ENCODE data around the gene PPEF1. TPM values are rescaled to one million over a fixed set of nuclear protein-coding genes. Genes with fewer than 3 reads are reported as not detected.

Gene PPEF1
- total and polyA plus RNA-seq, 2 of the 8 experiments (the other 6 are each of a cell fraction or from before 2014, with no cell fraction given): 0.08 to 0.30 TPM

DNA sequence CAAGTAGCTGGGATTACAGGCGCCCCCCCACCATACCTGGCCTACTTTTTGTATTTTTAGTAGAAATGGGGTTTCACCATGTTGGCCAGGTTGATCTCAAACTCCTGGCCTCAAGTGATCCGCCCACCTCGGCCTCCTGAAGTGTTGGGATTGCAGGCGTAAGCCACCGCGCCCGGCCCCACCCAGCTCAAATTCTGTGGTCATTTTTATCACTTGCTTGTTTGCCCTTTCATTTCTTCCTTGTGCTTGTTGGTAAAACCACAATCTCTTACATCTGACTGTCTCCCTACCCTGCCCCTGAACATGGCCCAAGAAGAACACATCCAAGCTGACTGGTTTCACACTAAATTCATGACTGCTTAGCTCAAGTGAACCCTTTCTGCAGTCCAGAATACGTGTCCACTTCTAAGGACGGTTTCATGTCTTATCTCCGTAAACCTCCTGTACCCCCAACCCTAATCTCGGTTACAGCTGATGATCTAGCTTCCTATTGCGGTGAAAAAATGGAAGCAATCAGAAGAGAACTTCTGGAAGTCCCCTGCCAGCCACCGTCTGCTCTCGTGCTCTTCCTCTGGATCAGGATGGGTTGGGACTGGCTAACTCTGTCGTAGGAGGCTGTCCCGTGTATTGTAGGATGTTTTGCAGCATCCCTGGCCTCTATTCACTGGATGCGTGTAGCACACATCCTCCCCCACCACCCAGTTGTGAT is 30.1 kb upstream of the PPEF1 start:
- no peak for TF ChIP-seq PHF8 (conservative IDR thresholded peaks at IDR 0.05; ENCODE audit: low read depth, low read length)
- no peak for TF ChIP-seq BACH1 (IDR thresholded peaks at IDR 0.05; ENCODE audit: low read length)
- no peak for TF ChIP-seq GTF2F1 (IDR thresholded peaks at IDR 0.05; ENCODE audit: borderline replicate concordance, low read depth, low read length)
- TF ChIP-seq CHD2 (IDR thresholded peaks at IDR 0.05; ENCODE audit: low read length): no peak
- TF ChIP-seq SRF (IDR thresholded peaks at IDR 0.05; ENCODE audit: low read depth, low read length): no peak
- no peak for TF ChIP-seq CHD1 (IDR thresholded peaks at IDR 0.05; ENCODE audit: low read depth, low read length)
- TF ChIP-seq SUZ12 (IDR thresholded peaks at IDR 0.05; ENCODE audit: low read length): no peak
- TF ChIP-seq NRF1 (IDR thresholded peaks at IDR 0.05; ENCODE audit: low read depth, low read length): no peak
- no peak for TF ChIP-seq CREB1 (IDR thresholded peaks at IDR 0.05)
- TF ChIP-seq RBBP5 (IDR thresholded peaks at IDR 0.05; ENCODE audit: borderline replicate concordance, low read depth, low read length): no peak
- no peak for TF ChIP-seq CBX5 (IDR thresholded peaks at IDR 0.05; ENCODE audit: low read depth, low read length)
- no peak for TF ChIP-seq BRCA1 (IDR thresholded peaks at IDR 0.05; ENCODE audit: low read depth, low read length)
- TF ChIP-seq SP1 (IDR thresholded peaks at IDR 0.05; ENCODE audit: low read depth, low read length): no peak
- TF ChIP-seq SIN3A (conservative IDR thresholded peaks at IDR 0.05 in 1 of 2, IDR thresholded peaks at IDR 0.05 in 1 of 2; ENCODE audit: low read depth in 1 of 2, low read length in 2 of 2): no peak
- H3K4me1 ChIP-seq (replicated peaks in 1 of 4; ENCODE audit: control insufficient read depth in 3 of 4, insufficient read depth in 4 of 4, low read length in 3 of 4): no peaks in the 10 kb centered on the region; a peak in 1 of 7 replicates
- no peak overlapping the region for H2BK12ac ChIP-seq (ENCODE audit: low read depth, low read length)
- peaks cover 2% of the 10 kb centered on the region; the same call in 1 of the 2 replicates for H3K23me2 ChIP-seq (ENCODE audit: low read depth, low read length)
- no peaks in the 10 kb centered on the region for H3K9me3 ChIP-seq (ENCODE audit: insufficient read depth in 2 of 2, low read depth in 1 of 2, low read length in 1 of 2)
- H4K5ac ChIP-seq (ENCODE audit: insufficient read length, low read depth, low read length): no peak overlapping the region
- H2BK20ac ChIP-seq (ENCODE audit: low read length): no peak overlapping the region
- H3K4me3 ChIP-seq (ENCODE audit: extremely low read depth in 1 of 4, insufficient read depth in 2 of 4, low read depth in 3 of 4, low read length in 4 of 4): no peak overlapping the region
- DNase-seq (ENCODE audit: low read depth in 1 of 2, low spot score in 2 of 2) (no peak), FAIRE-seq (no peak)
- H2BK15ac ChIP-seq (ENCODE audit: low read length): no peak overlapping the region
- no peak overlapping the region for H2BK120ac ChIP-seq (replicated peaks; ENCODE audit: low read depth, low read length)
- no peaks in the 10 kb centered on the region for H3K79me1 ChIP-seq (ENCODE audit: low read depth, low read length)
- no peaks in the 10 kb centered on the region for H3K36me3 ChIP-seq (ENCODE audit: control insufficient read depth in 2 of 4, insufficient read depth in 4 of 4, low read length in 3 of 4)
- H3K23ac ChIP-seq (ENCODE audit: insufficient read length): no peak overlapping the region
- no peaks in the 10 kb centered on the region for H3K79me2 ChIP-seq (ENCODE audit: control insufficient read depth in 1 of 2, insufficient read depth in 2 of 2, low read length in 2 of 2)
- no peak overlapping the region for H3K4ac ChIP-seq (replicated peaks; ENCODE audit: insufficient read length, low read depth, low read length)
- no peaks in the 10 kb centered on the region; a peak in 1 of 7 replicates for H3K27me3 ChIP-seq (replicated peaks in 1 of 4; ENCODE audit: control insufficient read depth in 3 of 4, extremely low read depth in 1 of 4, insufficient read depth in 3 of 4, low read length in 3 of 4)
- H3K56ac ChIP-seq (replicated peaks; ENCODE audit: insufficient read length, low read depth, low read length): no peak overlapping the region
- H4K91ac ChIP-seq (replicated peaks; ENCODE audit: insufficient read length, low read length): no peak overlapping the region
- H2BK5ac ChIP-seq (ENCODE audit: low read depth, low read length): no peak overlapping the region
- no peak overlapping the region for H3K18ac ChIP-seq (ENCODE audit: extremely low read depth, low read length)
- ChIA-PET CTCF (ENCODE audit: partially characterized antibody) (interaction anchor here (0.6 to 3.5 kb wide), 17 partner anchors 10 to 632 kb away, joined by 3 to 15 read pairs (median 5); partner anchors contain the start of gene PPEF1), POLR2A (ENCODE audit: partially characterized antibody) (no interaction called here)
- no peak overlapping the region for H3K14ac ChIP-seq (ENCODE audit: insufficient read length)
- no peak overlapping the region for H3K9ac ChIP-seq (replicated peaks in 1 of 4; ENCODE audit: extremely low read depth in 1 of 4, low read depth in 3 of 4, low read length in 3 of 4)
- no peak overlapping the region for H2AFZ ChIP-seq (ENCODE audit: low read length)
- H3K4me2 ChIP-seq (ENCODE audit: insufficient read depth in 1 of 2, low read depth in 2 of 2, low read length in 2 of 2): no peak overlapping the region
- no peaks in the 10 kb centered on the region for H4K20me1 ChIP-seq (replicated peaks in 1 of 2; ENCODE audit: control insufficient read depth in 1 of 2, insufficient read depth in 2 of 2, low read length in 2 of 2)
- no peak overlapping the region for H4K8ac ChIP-seq (ENCODE audit: extremely low read depth, insufficient read depth, low read length)
- no peak overlapping the region for H3K27ac ChIP-seq (ENCODE audit: low read depth, low read length)
- 98% methylated on average over 14 of the region's 17 CpGs; no CpG with 5 or more reads in 1 of the 2 experiments for whole genome bisulfite sequencing, 2 experiments (ENCODE audit: extremely low coverage in 1 of 2, insufficient coverage in 1 of 2, insufficient read length in 1 of 2, insufficient replicate concordance in 2 of 2, low coverage in 1 of 2, low lambda C conversion rate in 2 of 2, missing lambda C conversion rate in 1 of 2)
- no peak overlapping the region for H2AK5ac ChIP-seq (ENCODE audit: low read depth, low read length)

Measured in H1 (cell line).